Measurements from ENCODE around the gene PIK3R5.

GRCh38 chr17:8951206-8951605 is 14.3 kb downstream of the PIK3R5 start:
- TF ChIP-seq CTCF (IDR thresholded peaks at IDR 0.05; ENCODE audit: low read depth, low read length) (no peak), POLR2A (IDR thresholded peaks at IDR 0.05; ENCODE audit: extremely low read depth, insufficient read length) (no peak)
